ENCODE results near the gene QRFP. TPM values are rescaled to one million over a fixed set of nuclear protein-coding genes. Genes with fewer than 3 reads are reported as not detected.

Gene QRFP
- total and polyA plus RNA-seq, 4 donors, result 0.05 TPM; not detected in 3

- no peak for DNase-seq (ENCODE audit: low spot score)
- no peak overlapping the region for H3K27ac ChIP-seq (ENCODE audit: low read depth in 1 of 2, low read length in 2 of 2)
- H3K4me1 ChIP-seq (ENCODE audit: control insufficient read depth in 4 of 4, insufficient read depth in 4 of 4, low read length in 3 of 4), result no peaks in the 10 kb centered on the region
- H3K27me3 ChIP-seq (ENCODE audit: control insufficient read depth in 4 of 4, insufficient read depth in 4 of 4, low read length in 3 of 4), result no peaks in the 10 kb centered on the region
- TF ChIP-seq HNF4G (IDR thresholded peaks at IDR 0.05) (no peak), RXRA (IDR thresholded peaks at IDR 0.05) (no peak), TAF1 (conservative IDR thresholded peaks at IDR 0.05) (no peak), REST (IDR thresholded peaks at IDR 0.05) (no peak), SP1 (IDR thresholded peaks at IDR 0.05) (no peak), FOXA1 (IDR thresholded peaks at IDR 0.05) (no peak), HNF4A (conservative IDR thresholded peaks at IDR 0.05) (no peak), CTCF (IDR thresholded peaks at IDR 0.05; ENCODE audit: low read depth, low read length, missing input control) (no peak), GABPA (IDR thresholded peaks at IDR 0.05 in 1 of 2, conservative IDR thresholded peaks at IDR 0.05 in 1 of 2) (no peak), JUND (IDR thresholded peaks at IDR 0.05) (no peak), YY1 (IDR thresholded peaks at IDR 0.05) (no peak), RAD21 (IDR thresholded peaks at IDR 0.05) (no peak), ATF3 (IDR thresholded peaks at IDR 0.05) (no peak), EGR1 (IDR thresholded peaks at IDR 0.05; ENCODE audit: low read depth in 2 of 2) (no peak), NR2F2 (IDR thresholded peaks at IDR 0.05) (no peak)
- TF ChIP-seq, protein P1, sequence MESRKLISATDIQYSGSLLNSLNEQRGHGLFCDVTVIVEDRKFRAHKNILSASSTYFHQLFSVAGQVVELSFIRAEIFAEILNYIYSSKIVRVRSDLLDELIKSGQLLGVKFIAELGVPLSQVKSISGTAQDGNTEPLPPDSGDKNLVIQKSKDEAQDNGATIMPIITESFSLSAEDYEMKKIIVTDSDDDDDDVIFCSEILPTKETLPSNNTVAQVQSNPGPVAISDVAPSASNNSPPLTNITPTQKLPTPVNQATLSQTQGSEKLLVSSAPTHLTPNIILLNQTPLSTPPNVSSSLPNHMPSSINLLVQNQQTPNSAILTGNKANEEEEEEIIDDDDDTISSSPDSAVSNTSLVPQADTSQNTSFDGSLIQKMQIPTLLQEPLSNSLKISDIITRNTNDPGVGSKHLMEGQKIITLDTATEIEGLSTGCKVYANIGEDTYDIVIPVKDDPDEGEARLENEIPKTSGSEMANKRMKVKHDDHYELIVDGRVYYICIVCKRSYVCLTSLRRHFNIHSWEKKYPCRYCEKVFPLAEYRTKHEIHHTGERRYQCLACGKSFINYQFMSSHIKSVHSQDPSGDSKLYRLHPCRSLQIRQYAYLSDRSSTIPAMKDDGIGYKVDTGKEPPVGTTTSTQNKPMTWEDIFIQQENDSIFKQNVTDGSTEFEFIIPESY (IDR thresholded peaks at IDR 0.05), result no peak
- TF ChIP-seq, protein P2, sequence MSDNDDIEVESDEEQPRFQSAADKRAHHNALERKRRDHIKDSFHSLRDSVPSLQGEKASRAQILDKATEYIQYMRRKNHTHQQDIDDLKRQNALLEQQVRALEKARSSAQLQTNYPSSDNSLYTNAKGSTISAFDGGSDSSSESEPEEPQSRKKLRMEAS (IDR thresholded peaks at IDR 0.05), result no peak
- no peak overlapping the region for H3K9ac ChIP-seq (ENCODE audit: low read depth in 1 of 2, low read length in 2 of 2)
- WGBS, result 76% methylated on average over 29 of the region's 29 CpGs
- H3K36me3 ChIP-seq (ENCODE audit: control insufficient read depth in 4 of 4, insufficient read depth in 3 of 4, low read depth in 1 of 4, low read length in 3 of 4), result no peaks in the 10 kb centered on the region
- no peak overlapping the region for H3K4me3 ChIP-seq (ENCODE audit: low read depth in 1 of 3, low read length in 3 of 3)
- no peaks in the 10 kb centered on the region for H3K9me3 ChIP-seq (ENCODE audit: control insufficient read depth in 4 of 4, low read length in 3 of 4)
Measured at GRCh38 chr9:130897848-130898551, 1.4 kb upstream of the QRFP start.

Measured in liver (tissue), 9 donors.